ENCODE measurements around the gene EXOC4. TPM values are rescaled to one million over a fixed set of nuclear protein-coding genes. Genes with fewer than 3 reads are reported as not detected.

EXOC4 gene
- total and polyA plus RNA-seq, 9 donors = 26.8 to 80.5 (median 70.7) TPM

- Histone ChIP-seq H3K4me3 (no peak overlapping the region), H3K36me3 (no peaks in the 10 kb centered on the region), H3K27ac (no peak overlapping the region), H3K9me3 (no peaks in the 10 kb centered on the region), H3K27me3 (no peaks in the 10 kb centered on the region), H3K4me1 (ENCODE audit: insufficient read depth) (no peaks in the 10 kb centered on the region)
- TF ChIP-seq CTCF (IDR thresholded peaks at IDR 0.05) (no peak), EP300 (IDR thresholded peaks at IDR 0.05) (no peak), POLR2A (IDR thresholded peaks at IDR 0.05) (no peak)
- intact Hi-C loops (cut with DNase I) = no loop called here
- DNase-seq = no peak
- WGBS, 3 donors = 93% methylated on average over 2 of the region's 2 CpGs
Observed at GRCh38 chr7:133808493-133808866, 555.6 kb downstream of the EXOC4 start.

DNA sequence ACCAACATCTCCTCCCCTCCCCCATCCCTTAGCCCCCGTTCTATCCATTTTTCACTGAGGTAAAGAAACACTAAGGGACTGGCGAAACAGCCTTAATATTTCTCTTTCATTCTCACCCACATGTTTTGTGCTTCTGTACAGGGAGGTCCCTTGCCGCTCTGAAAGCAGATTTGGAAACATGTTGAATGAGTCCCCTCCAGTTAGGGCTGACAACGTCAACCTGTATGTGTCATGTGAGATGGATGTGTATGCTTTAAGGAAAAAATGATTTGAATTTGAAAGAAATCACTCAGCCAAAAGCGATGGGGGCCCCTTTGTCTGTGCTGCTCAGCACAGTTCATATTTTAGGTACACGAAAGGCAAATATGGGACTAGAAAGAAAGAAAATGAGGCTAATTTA lies 560.0 kb downstream of the EXOC4 start:
- no peaks in the 10 kb centered on the region for H3K4me1 ChIP-seq (ENCODE audit: insufficient read depth)
- no peak for DNase-seq
- TF ChIP-seq POLR2A (IDR thresholded peaks at IDR 0.05) (no peak), EP300 (IDR thresholded peaks at IDR 0.05) (no peak)
- H3K9me3 ChIP-seq = no peaks in the 10 kb centered on the region
- H3K27me3 ChIP-seq = no peaks in the 10 kb centered on the region
- H3K4me3 ChIP-seq = no peak overlapping the region
- no peak overlapping the region for H3K27ac ChIP-seq
- intact Hi-C loops (cut with DNase I) = loop anchor here in 1 of 4 donors (10.0 kb wide), 1 partner anchor 628 kb away; no protein-coding TSS in a partner anchor
- WGBS, 3 donors = 93 to 95% (median 93%) methylated on average over 6 of the region's 6 CpGs
- no peaks in the 10 kb centered on the region for H3K36me3 ChIP-seq

GRCh38 chr7:133815611-133816210 lies 562.8 kb downstream of the EXOC4 start:
- 35 to 46% (median 39%) methylated on average over 3 of the region's 3 CpGs for WGBS, 3 donors
- no peak overlapping the region for H3K4me3 ChIP-seq
- H3K27ac ChIP-seq = no peak overlapping the region
- H3K36me3 ChIP-seq = no peaks in the 10 kb centered on the region
- no peaks in the 10 kb centered on the region for H3K9me3 ChIP-seq
- no peaks in the 10 kb centered on the region for H3K4me1 ChIP-seq (ENCODE audit: insufficient read depth)
- TF ChIP-seq CTCF (IDR thresholded peaks at IDR 0.05) (no peak), EP300 (IDR thresholded peaks at IDR 0.05) (no peak), POLR2A (IDR thresholded peaks at IDR 0.05) (no peak)
- no peak for DNase-seq
- intact Hi-C loops (cut with DNase I) = loop anchor here in 1 of 4 donors (10.0 kb wide), 1 partner anchor 631 kb away; no protein-coding TSS in a partner anchor
- no peaks in the 10 kb centered on the region for H3K27me3 ChIP-seq

DNA sequence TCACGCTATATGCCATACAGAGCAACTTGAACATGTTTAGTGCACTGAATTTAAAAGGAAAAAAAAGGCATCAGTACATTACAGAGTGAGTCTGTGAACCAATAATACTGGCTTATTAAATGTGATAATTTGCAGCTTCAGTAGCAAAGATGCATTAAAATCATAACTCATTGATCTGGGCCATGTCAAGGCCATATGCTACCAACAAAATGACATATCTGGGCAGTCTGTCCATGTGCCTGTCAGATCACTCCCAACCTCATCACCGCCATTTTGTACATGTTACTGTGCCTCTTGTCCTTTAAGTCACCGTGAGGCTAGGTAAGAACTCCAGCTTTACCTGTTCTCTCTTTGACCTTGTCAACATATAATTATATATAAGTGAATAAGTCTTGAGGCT lies 566.8 kb downstream of the EXOC4 start:
- H3K27me3 ChIP-seq = no peaks in the 10 kb centered on the region
- H3K4me1 ChIP-seq (ENCODE audit: insufficient read depth) = no peaks in the 10 kb centered on the region
- TF ChIP-seq EP300 (IDR thresholded peaks at IDR 0.05) (no peak), POLR2A (IDR thresholded peaks at IDR 0.05) (no peak), CTCF (IDR thresholded peaks at IDR 0.05) (no peak)
- intact Hi-C loops (cut with DNase I) = loop anchor here in 1 of 4 donors (10.0 kb wide), 1 partner anchor 635 kb away; no protein-coding TSS in a partner anchor
- no peak for DNase-seq
- 96 to 100% (median 98%) methylated on average over 3 of the region's 3 CpGs for WGBS, 3 donors
- H3K36me3 ChIP-seq = no peaks in the 10 kb centered on the region
- H3K27ac ChIP-seq = no peak overlapping the region
- no peaks in the 10 kb centered on the region for H3K9me3 ChIP-seq
- H3K4me3 ChIP-seq = no peak overlapping the region

GRCh38 chr7:133820584-133820983 lies 567.7 kb downstream of the EXOC4 start:
- no peak overlapping the region for H3K27ac ChIP-seq
- no peaks in the 10 kb centered on the region for H3K9me3 ChIP-seq
- no peak overlapping the region for H3K4me3 ChIP-seq
- H3K4me1 ChIP-seq (ENCODE audit: insufficient read depth) = no peaks in the 10 kb centered on the region
- DNase-seq = no peak
- no peaks in the 10 kb centered on the region for H3K27me3 ChIP-seq
- no peaks in the 10 kb centered on the region for H3K36me3 ChIP-seq
- intact Hi-C loops (cut with DNase I) = no loop called here
- TF ChIP-seq POLR2A (IDR thresholded peaks at IDR 0.05) = no peak
- TF ChIP-seq CTCF (IDR thresholded peaks at IDR 0.05) = no peak
- no peak for TF ChIP-seq EP300 (IDR thresholded peaks at IDR 0.05)
- WGBS, 3 donors = 40 to 66% (median 51%) methylated on average over 4 of the region's 4 CpGs

Measured in ovary (tissue), 9 donors.